GM03348 (cell line): ENCODE data around the gene HMCN2.
"Not testable (repeated sequence)": the region's sequence is repeated elsewhere in the genome, so short reads cannot be mapped to it uniquely, and the experiment has no call there.

ENCODE experiments used
- DNase-seq: peaks from one replicate; pipeline ENCODE4 v3.0.0; 2012; ENCODE audit warnings: low spot score

Gene HMCN2

DNA sequence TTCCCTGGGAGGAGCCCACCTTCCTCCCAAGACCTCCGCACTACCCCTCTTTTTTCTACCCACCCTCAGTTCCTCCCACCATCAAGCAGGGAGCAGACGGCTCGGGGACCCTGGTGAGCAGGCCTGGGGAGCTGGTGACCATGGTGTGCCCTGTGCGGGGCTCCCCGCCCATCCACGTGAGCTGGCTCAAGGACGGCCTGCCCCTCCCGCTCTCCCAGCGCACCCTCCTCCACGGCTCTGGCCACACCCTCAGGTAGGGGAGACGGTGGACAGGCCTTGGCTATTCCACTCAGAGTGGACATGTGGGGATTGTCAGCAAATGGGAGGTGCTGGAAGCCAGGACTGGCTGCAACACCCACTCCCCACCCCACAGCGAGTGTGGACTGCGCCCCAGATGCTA lies 126.3 kb downstream of the HMCN2 start:
- no peak for DNase-seq

DNA sequence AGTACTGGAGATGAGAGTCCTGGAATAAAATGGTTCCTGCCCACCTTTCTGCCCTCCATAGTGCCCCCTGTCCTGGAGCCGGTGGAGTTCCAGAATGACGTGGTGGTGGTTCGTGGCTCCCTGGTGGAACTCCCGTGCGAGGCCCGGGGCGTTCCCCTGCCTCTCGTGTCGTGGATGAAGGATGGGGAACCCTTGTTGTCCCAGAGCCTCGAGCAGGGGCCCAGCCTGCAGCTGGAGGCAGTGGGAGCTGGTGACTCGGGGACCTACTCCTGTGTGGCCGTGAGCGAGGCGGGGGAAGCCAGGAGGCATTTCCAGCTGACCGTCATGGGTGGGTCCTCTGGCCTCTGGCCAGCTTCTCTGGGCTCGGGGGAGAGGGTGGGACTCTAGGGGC lies 128.1 kb downstream of the HMCN2 start:
- DNase-seq: no peak

DNA sequence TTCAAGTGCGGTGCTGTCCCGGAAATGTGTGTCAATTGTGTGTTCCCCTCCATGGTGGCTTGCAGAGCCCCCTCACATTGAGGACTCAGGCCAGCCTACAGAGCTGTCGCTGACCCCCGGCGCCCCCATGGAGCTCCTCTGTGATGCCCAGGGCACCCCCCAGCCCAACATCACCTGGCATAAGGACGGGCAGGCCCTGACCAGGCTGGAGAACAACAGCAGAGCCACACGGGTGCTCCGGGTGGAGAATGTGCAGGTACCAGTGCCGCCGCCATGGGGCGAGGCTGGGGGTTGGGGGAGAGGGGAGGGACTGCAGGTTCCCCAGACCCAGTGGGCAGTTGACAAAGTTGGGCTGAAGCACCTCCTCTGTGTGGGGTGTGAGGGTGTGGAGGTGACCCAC lies 128.8 kb downstream of the HMCN2 start:
- DNase-seq: no peak

DNA sequence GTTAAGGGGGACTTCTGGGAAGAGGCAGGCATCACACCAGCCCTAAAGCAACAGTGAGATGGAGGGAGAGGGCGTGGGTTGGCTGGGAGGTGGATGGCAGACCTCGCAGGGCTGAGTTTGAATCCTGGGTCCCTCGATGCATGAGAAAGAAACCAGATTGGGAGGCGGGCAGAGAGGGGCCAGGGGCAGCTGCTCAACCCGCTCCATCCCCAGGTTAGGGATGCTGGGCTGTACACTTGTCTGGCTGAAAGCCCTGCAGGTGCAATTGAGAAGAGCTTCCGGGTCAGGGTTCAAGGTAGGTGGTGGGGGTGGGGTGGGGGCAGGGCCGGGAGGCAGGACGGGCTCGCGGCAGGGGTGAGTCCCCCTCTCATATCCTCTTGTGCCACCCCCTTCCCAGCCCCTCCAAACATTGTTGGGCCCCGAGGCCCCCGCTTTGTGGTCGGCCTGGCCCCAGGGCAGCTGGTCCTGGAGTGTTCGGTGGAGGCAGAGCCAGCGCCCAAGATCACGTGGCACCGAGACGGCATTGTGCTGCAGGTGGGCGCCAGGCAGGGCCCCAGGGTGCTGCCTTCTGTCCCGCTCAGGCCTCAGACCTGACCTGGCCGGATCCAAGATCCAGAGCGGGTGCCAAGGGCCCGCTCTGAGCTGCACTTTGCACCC lies 129.4 kb downstream of the HMCN2 start:
- no peak for DNase-seq

DNA sequence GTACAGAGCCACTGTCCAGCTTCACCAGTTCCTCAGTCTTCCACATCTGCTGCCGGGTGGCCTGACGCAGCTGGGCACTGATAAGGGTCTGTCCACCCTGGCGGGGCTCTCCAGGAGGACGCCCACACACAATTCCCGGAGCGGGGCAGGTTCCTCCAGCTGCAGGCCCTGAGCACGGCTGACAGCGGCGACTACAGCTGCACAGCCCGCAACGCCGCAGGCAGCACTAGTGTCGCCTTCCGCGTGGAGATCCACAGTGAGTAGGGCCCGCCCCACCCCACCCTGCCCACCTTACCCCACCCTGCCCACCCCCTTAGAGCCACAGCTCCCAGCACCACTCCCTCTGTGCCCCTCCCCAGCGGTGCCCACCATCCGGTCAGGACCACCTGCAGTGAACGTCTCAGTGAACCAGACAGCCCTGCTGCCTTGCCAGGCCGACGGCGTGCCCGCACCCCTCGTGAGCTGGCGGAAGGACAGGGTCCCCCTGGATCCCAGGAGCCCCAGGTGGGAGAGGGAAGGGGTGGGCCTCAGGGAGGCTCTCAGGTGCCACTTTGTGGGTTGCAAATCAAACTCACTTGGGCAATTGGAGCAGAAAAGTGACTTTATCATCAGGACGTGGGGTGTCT lies 130.4 kb downstream of the HMCN2 start:
- no peak for DNase-seq

DNA sequence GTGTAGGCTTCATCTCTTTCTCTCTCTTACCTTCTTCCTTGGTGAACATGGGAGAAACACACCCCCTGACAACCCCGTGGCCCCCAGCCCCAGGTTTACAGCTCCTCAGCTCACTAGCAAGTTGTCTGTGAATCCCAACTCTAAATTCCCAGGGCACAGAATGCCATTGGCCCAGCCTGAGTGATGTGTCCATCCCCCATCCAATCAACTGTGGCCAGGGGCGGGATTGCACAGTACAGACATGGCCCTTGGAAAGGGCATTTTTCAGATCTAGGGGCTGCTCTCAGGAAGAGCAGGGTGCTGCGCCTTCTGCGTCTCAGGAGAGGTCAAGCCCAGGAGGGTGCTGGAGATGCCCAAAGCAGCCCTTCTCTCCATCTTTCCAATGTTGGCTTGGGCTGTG lies 131.0 kb downstream of the HMCN2 start:
- no peak for DNase-seq

DNA sequence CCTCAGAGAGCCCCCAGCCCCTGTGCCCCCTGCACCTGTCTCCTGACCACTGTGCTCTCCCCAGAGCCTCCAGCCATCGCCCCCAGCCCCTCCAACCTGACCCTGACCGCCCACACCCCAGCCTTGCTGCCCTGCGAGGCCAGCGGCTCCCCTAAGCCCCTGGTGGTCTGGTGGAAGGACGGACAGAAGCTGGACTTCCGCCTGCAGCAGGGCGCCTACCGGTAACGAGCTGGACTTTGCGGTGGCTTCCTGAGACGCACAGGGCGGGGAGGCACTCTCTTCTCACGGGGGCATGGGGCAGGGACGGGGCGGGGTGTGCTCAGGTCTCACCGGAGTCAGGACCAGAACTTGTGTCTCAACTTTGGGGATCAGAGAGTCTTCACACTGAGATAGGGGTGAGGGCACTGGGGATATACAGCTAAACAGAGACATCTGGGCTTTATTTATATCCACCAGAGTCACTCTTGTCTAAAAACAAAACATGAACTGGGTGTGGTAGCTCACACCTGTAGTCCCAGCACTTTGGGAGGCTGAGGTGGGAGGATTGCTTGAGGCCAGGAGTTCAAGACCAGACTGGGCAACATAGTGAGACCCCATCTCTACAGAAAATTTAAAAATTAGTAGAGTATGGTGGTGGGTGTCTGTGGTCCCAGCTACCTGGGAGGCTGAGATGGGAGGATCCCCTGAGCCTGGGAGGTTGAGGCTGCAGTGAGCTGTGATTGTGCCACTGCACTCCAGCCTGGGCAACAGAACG lies 133.1 kb downstream of the HMCN2 start:
- no peak for DNase-seq

DNA sequence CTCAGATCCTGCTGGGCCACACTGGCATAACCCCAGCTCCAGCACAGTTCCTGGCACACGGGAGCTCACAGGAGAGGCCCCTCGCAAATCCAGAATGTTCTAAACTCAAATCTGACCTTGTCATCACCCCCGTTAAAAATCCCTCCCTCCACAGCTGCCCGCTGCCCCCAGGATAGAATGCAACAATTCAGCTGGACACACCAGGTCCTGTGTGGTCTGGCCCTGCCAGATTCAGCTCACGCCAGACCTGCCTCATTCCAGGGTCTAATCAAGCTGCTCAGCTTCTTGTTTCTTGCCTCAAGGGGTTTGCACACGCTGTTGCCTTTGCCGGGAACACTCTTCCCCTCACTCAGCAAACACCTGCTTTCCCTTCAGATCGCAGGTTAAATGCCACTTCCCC lies 134.2 kb downstream of the HMCN2 start:
- no peak for DNase-seq

DNA sequence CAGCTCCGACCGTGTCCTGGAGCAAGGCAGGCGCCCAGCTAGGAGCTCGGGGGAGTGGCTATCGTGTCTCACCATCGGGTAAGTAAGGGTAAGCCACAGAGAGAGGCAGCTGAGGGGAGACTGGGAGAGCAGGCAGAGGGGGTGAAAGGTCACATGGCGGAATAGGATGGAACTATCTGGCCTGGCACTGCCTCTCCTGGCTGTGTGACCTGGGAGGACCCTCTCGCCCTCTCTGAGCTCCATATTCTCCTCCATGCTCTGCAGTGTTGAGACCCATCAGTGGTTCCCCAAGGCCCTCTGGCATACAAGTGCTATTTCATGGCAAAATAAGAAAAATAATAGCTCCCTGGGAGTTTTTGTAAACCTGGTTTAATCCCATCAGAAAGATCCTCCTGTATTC lies 135.3 kb downstream of the HMCN2 start:
- no peak for DNase-seq

DNA sequence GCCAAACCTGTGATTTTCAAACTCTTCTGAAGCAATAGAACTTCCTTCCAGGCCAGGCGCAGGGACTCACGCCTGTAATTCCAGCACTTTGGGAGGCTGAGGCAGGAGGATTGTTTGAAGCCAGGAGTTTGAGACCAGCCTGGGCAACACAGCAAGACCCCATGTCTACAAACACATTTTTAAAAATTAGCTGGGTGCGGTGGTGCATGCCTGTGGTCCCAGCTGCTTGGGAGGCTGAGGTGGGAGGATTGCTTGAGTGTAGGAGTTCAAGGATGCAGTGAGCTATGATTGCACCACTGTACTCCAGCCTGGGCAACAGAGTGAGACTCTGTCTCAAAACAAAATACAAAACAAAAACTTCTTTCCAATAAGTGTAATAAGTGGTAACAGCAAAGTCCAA lies 136.2 kb downstream of the HMCN2 start:
- DNase-seq: not testable (repeated sequence)

DNA sequence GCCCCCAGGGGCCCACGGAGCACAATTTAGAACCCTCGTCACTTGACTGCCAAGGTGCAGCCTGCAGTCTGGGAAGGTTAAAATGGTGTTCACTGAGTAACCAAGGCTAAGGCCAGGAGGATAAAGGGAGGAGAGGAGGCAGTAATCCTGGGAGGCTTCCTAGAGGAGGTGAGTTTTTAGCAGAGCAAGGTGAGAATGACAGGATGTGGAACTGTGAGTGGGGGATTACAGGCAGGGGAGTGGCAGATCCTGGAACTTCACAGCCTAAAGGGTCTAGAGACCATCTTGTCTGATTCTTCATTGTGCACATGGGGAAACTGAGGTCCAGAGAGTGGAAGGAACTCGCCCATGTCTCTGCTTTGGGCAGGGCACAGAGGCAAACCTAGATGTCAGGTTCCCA lies 136.7 kb downstream of the HMCN2 start:
- DNase-seq: no peak

DNA sequence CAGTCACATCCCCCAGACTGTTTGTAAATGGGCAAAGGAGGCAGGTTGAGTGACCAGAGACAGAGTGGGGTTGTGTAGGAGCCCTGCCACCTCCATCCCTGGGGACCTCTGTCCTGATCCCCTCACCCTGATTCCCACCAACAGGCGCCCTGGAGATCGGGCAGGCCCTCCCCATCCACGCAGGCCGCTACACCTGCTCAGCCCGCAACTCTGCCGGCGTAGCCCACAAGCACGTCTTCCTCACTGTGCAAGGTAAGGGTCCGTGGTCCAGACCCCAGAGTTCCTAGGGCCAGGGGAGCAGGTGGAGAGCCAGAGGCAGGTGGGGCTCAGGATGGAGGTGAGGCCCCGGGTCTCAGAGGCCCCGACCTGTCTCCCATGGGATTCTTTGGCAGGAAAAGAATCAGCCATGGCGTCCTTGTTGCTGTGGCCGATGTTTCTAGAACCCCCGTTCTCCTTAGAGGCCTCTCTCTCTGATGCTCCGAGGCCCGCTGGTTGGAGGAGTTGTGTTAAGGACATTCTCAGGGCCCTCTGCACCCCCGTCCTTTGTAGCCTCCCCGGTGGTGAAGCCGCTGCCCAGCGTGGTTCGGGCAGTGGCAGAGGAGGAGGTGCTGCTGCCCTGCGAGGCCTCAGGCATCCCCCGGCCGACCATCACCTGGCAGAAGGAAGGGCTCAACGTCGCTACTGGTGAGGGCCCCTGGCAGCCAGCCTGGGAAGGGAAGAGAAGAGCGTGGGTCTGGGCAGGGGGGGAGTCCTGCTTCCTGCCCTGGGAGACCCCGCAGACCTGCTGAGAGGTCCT lies 137.3 kb downstream of the HMCN2 start:
- no peak for DNase-seq

DNA sequence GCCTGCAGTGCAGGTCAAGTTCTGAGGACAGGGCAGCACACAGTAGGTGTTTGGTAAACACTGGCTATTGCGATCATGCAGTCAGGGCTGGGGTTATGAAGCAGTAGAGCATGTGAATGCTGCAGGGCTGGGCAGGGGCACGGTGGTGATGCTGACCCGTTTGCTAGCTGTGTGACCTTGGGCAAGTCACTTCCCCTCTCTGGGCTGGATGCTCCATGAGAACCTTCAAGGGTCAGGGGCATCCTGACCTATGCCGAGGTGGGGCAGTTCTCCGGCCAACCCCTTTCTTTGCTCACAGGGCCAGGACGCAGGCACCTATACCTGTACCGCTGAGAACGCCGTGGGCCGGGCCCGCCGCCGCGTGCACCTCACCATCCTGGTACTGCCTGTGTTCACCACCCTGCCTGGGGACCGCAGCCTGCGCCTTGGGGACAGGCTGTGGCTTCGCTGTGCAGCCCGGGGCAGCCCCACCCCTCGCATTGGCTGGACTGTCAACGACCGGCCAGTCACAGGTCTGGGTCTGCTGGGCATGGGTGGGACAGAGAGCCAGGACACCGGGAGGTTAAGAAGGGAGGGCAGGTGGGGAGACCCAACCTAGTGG lies 140.2 kb downstream of the HMCN2 start:
- DNase-seq: no peak

DNA sequence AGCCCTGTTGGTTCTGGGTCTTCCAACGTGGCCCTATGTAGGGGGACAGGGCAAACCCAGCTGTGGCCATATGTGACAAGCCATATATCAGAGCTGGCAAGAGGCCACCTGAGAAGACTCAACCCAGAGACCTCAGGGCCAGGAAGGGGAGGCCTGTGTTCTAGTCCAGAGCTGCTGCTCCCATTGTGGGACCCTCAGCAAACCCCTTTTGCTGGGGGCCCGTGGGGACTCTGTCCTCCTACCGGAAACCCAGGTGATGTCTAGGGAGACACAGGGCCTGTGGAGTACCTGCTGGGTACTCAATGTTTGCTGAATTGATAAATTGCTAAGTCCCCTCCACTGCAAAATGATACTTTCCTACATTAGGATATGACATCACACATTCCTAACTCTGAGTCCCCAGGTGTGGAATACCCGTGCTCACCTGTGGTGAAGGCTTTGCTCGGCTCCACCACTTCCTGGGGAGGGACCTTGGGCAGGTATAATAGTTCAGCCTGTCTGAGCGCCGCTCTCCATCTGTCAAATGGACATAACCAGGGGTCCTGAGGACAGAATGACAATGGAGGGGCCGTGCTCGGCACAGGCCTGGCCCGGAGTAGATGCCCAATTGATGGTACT lies 140.8 kb downstream of the HMCN2 start:
- DNase-seq: no peak

DNA sequence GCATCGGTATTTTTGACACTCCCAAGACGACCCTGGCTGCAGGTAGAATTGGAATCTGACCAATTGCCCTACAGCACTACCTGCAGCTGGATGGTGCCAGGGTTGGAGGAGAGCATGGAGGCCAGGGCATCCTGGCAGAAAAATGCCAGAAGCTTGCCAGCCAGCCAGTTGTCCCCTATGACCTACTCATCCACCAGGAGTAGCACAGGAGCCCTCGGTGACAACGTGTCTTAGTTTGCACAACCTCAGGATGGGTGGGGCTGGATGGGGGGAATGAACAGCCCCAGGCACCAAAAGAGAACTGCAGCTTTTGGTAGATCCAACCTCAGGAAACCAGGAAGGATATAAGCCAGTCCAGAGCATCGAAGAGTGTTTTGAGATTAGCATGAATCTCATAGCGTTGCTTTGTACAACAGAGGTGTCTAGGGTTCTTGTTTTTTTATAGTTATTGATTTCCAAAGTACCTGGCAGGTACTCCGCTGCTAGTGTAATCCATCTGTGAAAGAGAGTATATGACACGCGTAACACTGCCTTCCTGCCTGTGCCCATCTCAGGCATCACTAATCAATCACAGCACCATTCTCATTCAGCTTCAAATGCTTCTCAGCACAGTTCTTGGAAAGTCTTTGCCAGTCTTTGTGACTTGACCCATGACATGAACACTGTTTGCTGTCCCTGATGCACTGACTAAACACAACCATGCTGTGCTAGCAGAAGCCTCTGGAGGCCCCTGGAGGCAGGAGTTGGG lies 142.5 kb downstream of the HMCN2 start:
- DNase-seq: no peak

DNA sequence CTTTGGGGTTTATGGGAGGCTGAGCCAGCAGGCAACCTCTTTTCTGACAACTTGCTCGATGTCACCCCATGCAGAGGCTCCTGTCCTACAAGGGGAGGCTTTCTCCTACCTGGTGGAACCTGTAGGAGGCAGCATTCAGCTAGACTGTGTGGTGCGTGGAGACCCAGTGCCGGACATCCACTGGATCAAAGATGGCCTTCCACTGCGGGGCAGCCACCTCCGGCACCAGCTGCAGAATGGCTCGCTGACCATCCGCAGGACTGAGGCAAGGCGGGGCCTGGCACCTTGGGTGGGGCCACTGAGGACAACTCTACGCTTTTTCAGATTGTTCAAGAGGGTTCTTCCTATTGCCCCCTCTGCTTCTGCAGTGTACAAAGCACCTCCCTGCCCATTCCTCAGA lies 143.1 kb downstream of the HMCN2 start:
- no peak for DNase-seq

DNA sequence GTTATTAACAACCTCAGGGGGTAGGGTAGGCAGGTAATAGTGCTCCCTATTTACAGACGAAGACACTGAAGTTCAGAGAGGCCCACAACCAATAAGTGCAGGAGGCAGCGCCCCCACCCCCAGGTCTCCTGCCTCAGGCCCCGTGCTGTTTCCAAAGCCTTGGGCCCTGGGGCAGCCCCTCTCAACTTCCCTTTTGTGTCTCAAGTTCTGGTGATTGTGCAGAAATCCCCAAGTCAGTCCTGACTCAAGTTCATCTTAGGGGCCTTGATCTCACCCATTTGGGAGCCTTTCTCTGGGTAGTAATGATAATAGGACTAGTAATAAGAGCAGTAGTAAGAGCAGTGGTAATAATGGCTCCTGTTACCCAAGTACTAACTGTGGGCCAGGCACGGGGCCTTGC lies 143.7 kb downstream of the HMCN2 start:
- no peak for DNase-seq

DNA sequence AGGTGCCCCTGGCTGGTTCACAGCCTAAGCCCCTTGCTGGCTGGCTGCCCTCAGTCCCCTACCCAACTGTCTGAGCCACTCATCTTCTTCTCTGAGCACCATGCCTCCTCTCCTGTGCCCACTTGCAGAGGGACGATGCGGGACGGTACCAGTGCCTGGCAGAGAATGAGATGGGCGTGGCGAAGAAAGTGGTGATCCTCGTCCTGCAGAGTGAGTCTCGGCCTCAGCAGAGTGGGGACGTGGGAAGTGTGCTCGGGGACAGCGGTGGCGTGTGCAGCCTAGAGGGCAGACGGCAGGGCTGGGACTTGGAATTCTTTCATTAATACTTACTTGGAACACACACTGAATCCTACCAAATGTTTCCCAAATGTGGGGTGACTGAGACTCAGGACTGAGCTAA lies 144.9 kb downstream of the HMCN2 start:
- DNase-seq: no peak

DNA sequence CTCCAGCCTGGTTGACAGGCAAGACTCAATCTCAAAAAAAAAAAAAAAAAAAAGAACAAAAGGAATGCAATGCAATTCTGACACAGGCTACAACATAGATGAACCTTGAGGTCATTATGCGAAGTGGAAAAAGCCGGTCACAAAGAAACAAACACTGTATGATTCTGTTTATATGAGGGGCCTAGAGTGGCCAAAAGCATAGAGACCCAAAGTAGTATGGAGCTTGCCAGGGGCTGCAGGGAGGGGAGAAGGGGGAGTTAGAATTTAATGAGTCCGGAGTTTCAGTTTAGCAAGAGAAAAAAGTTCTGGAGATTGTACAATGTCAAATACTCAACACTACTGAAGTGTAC lies 146.0 kb downstream of the HMCN2 start:
- no peak for DNase-seq

DNA sequence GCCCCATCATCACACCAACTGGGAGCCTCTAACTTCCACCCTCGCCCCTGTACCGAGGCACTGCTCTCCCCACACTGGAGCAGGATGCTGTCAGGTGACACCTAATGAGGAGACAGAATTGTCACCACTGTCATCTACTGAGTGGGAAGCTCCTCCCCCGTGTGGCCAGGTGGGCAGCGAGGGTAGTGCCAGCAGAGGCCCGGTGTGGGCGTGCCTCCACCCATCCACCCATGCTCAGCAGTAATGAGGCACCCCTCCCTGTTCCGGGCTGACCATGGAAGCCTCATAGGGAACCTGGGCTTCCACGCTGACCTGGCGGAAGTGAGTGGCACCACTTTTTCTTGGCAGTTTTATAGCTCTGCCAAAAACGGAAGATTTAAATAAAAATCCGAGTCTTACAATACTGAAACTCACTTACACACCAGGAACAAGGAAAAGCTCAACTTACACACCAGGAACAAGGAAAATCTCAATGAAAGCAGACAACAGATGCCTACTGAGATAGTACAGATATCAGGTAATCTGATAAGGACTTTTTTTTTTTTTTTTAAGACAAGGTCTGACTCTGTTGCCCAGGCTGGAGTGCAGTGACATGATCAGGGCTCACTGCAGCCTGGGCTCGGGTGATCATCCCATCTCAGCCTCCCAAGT lies 148.6 kb downstream of the HMCN2 start:
- no peak for DNase-seq
